CD4-positive, alpha-beta T cell treated with Interleukin-6 at 100 ng/mL for 8 hours (primary cell): ENCODE data around the gene SLC22A23.

Experiments
- DNase-seq: peaks from one replicate; pipeline ENCODE4 v3.0.0-alpha.2; 2020; ENCODE audit warnings: mixed read lengths, low spot score

Gene SLC22A23

GRCh38 chr6:3351829-3352524, 104.9 kb downstream of the SLC22A23 start:
- DNase-seq, result no peak

- DNase-seq, result no peak
These were observed 105.7 kb downstream of the SLC22A23 start for GRCh38 chr6:3351105-3351676.

GRCh38 chr6:3350252-3350796, 106.5 kb downstream of the SLC22A23 start:
- DNase-seq, result no peak

GRCh38 chr6:3349388-3350251, 107.2 kb downstream of the SLC22A23 start:
- DNase-seq, result no peak

- DNase-seq, result no peak
These were observed 108.0 kb downstream of the SLC22A23 start for GRCh38 chr6:3348821-3349220.

- no peak for DNase-seq
These were observed 109.0 kb downstream of the SLC22A23 start for GRCh38 chr6:3347826-3348225.

GRCh38 chr6:3347247-3347646, 109.6 kb downstream of the SLC22A23 start:
- DNase-seq, result no peak

- no peak for DNase-seq
These were observed 110.4 kb downstream of the SLC22A23 start for GRCh38 chr6:3346476-3346875.

- no peak for DNase-seq
These were observed 111.0 kb downstream of the SLC22A23 start for GRCh38 chr6:3345836-3346235.

- DNase-seq, result no peak
These were observed 113.6 kb downstream of the SLC22A23 start for GRCh38 chr6:3343089-3343883.

GRCh38 chr6:3341467-3341866, 115.4 kb downstream of the SLC22A23 start:
- no peak for DNase-seq

GRCh38 chr6:3340894-3341293, 116.0 kb downstream of the SLC22A23 start:
- DNase-seq, result no peak

- DNase-seq, result no peak
These were observed 116.5 kb downstream of the SLC22A23 start for GRCh38 chr6:3340358-3340802.

GRCh38 chr6:3339811-3340210, 117.0 kb downstream of the SLC22A23 start:
- DNase-seq, result no peak

GRCh38 chr6:3337521-3338350, 119.1 kb downstream of the SLC22A23 start:
- no peak for DNase-seq

- DNase-seq, result no peak
These were observed 119.9 kb downstream of the SLC22A23 start for GRCh38 chr6:3336859-3337515.

- no peak for DNase-seq
These were observed 120.6 kb downstream of the SLC22A23 start for GRCh38 chr6:3336066-3336786.

GRCh38 chr6:3335169-3335568, 121.7 kb downstream of the SLC22A23 start:
- DNase-seq, result no peak

- DNase-seq, result no peak
These were observed 122.3 kb downstream of the SLC22A23 start for GRCh38 chr6:3334555-3334954.

- DNase-seq, result no peak
These were observed 123.6 kb downstream of the SLC22A23 start for GRCh38 chr6:3333263-3333662.
